Measurements from ENCODE around the gene PKNOX2.

The PKNOX2 gene

DNA sequence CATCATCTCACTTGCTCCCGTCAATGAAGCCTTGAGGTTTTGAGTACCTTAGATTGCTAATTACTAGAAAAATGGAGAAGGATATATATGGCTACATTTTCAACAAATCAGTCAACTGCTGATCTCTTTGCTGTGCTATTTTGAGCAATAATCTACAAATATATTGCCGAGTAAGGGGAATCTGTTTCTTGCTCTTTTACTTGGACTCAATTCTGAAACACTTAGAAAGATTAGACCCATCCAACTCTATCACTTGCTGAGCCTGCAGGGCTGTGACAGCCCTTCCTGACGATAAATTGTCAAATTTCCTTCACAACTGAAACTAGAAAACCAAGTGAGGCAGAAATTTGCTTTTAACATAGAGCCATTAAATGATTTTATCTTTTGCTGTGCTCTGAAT lies 314.6 kb downstream of the PKNOX2 start:
- no peaks in the 10 kb centered on the region for H3K9me3 ChIP-seq (ENCODE audit: insufficient read depth, low read depth, low read length)
- H3K36me3 ChIP-seq (ENCODE audit: insufficient read depth, low read length) = no peaks in the 10 kb centered on the region; the same call in 1 of the 2 replicates
- WGBS = 100% methylated on average over 3 of the region's 3 CpGs
- H3K27me3 ChIP-seq (ENCODE audit: insufficient read depth, low read length) = no peaks in the 10 kb centered on the region
- H3K9ac ChIP-seq (ENCODE audit: low read depth, low read length) = no peak overlapping the region
- H3K4me3 ChIP-seq (ENCODE audit: low read length) = no peak overlapping the region
- no peak overlapping the region for H3K27ac ChIP-seq (ENCODE audit: low read depth, low read length)
- H3K4me1 ChIP-seq (ENCODE audit: insufficient read depth, low read length) = peaks cover 17% of the 10 kb centered on the region

DNA sequence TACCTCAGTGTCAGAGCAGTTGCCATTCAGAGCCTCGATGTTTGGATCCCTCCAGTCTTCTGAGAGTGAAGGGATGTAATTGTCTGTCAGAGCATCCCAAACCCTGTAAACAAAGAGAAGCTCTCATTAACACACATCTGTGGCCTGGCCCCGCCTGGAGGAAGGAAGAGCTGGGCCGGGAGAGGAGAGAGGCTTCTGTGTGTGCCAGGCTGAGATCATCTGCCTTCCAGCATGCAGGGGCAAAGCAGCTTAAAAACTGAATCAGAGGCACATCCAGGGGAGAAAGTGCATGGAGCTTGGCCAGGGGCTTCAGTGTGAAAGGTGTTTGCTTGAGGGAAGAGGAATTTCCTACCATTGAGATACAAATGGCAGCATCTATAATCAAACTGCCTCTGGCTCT lies 317.0 kb downstream of the PKNOX2 start:
- Histone ChIP-seq H3K4me3 (ENCODE audit: low read length) (no peak overlapping the region), H3K9me3 (ENCODE audit: insufficient read depth, low read depth, low read length) (no peaks in the 10 kb centered on the region), H3K27me3 (ENCODE audit: insufficient read depth, low read length) (no peaks in the 10 kb centered on the region), H3K36me3 (ENCODE audit: insufficient read depth, low read length) (peaks cover 8% of the 10 kb centered on the region; the same call in 1 of the 2 replicates), H3K9ac (ENCODE audit: low read depth, low read length) (no peak overlapping the region), H3K27ac (ENCODE audit: low read depth, low read length) (no peak overlapping the region), H3K4me1 (ENCODE audit: insufficient read depth, low read length) (peaks cover 17% of the 10 kb centered on the region)
- 57% methylated on average over 3 of the region's 3 CpGs for WGBS
